MCF 10A (cell line): ENCODE measurements around the gene URM1. TPM values are rescaled to one million over a fixed set of nuclear protein-coding genes. Genes with fewer than 3 reads are reported as not detected.

ENCODE experiments used
- BruUV-seq: library from RNA; stranded (reverse); fragments of 400-500 nt; replicated peaks from 2 replicates; lab custom pipeline; 2021; lab: Mats Ljungman, UMichigan
- CTCF ChIA-PET: fragments of 300-600 bp; sonication (Branson Sonifier 250); formaldehyde crosslinking; extraction: SDS; loops from one replicate; lab custom pipeline; 2021; ENCODE audit warnings: antibody characterized with exemption, inconsistent platforms; lab: Yijun Ruan, JAX
- POLR2A ChIA-PET: fragments of 300-600, 350-650 bp; sonication (Branson Sonifier 250); formaldehyde crosslinking; extraction: SDS; loops from one replicate; lab custom pipeline; 2020; ENCODE audit warnings: antibody characterized with exemption, inconsistent platforms; lab: Yijun Ruan, JAX
- DNase-seq: peaks from one replicate; pipeline ENCODE4 v3.0.0-alpha.2; 2018; ENCODE audit not compliant: unreplicated experiment
- H3K27ac Mint-ChIP-seq: one replicate; pipeline ENCODE4 v1.8.0; 2022; ENCODE audit warnings: mild to moderate bottlenecking, low read depth, mixed read lengths; ENCODE audit not compliant: unreplicated experiment
- H3K27me3 Mint-ChIP-seq: one replicate; pipeline ENCODE4 v1.8.0; 2022; ENCODE audit warnings: mixed read lengths; ENCODE audit not compliant: insufficient read depth, unreplicated experiment
- H3K36me3 Mint-ChIP-seq: one replicate; pipeline ENCODE4 v1.8.0; 2022; ENCODE audit warnings: mild to moderate bottlenecking, moderate library complexity, mixed read lengths; ENCODE audit not compliant: insufficient read depth, unreplicated experiment
- H3K4me1 Mint-ChIP-seq: one replicate; pipeline ENCODE4 v1.8.0; 2022; ENCODE audit warnings: mixed read lengths; ENCODE audit not compliant: insufficient read depth, unreplicated experiment
- H3K4me3 Mint-ChIP-seq: one replicate; pipeline ENCODE4 v1.8.0; 2022; ENCODE audit warnings: mild to moderate bottlenecking, moderate library complexity, mixed read lengths; ENCODE audit not compliant: unreplicated experiment
- H3K9me3 Mint-ChIP-seq: one replicate; pipeline ENCODE4 v1.8.0; 2022; ENCODE audit warnings: mixed read lengths; ENCODE audit not compliant: unreplicated experiment
- CTCF ChIP-seq: fragments of 200-600 bp; IDR thresholded peaks from one replicate; pipeline ENCODE4 v1.8.0; 2022; ENCODE audit warnings: antibody characterized with exemption, mild to moderate bottlenecking; ENCODE audit not compliant: unreplicated experiment
- intact Hi-C: fragments of 100-400 bp; cut with micrococcal nuclease; formaldehyde crosslinking; loops from 2 replicates; pipeline ENCODE4 v1.14.1; 2022
- microRNA-seq: library from miRNA; unstranded; fragments of <30 nt; microRNA quantifications from one replicate; pipeline ENCODE4 v1.2.0, GENCODE V29; 2022
- total RNA-seq: library from RNA; stranded (reverse); gene quantifications from 2 replicates; pipeline ENCODE4 v1.2.3, GENCODE V29; 2022

The URM1 gene
- total RNA-seq, 1 experiment from 2014 or later, result 56.8 TPM

DNA sequence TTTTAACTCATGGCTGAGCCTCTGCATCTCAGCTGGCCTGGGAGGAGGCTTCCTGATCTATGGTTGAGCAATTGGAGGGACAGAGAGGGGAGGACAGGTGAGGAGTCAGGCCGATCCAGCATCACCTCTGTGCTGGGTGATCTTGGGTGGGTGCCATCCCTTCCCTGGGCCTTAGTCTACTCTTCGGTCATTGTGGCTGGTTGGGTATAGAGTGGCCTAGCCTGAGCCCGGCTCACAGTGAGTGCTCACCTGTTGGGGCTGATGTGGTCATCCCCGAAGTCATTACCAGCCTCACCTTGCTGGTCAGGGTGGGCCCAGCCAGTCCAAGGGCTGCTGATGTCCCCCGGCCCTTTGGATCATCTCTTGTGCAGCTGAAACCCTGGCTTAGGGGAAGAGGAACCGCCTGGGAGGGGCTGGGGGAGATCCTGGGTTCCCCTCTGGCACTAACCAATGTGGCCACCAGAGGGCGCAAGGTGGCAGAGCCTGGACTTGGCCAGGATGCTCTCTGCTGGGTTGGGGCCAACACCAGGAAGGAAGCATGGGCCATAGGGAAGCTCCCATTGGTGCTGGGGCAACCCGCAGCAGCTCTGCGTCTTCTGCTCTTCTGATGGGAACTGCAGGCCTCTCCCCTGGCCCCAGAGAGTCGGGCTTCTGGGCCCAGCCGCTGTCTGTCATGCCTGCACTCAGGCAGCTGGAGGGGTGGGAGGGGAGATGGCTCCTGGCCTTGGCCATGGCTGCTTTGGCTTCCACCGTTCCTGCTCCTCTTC lies 67.4 kb downstream of the URM1 start:
- BruUV-seq, result no TSS peak
- ChIA-PET POLR2A (interaction anchor here (0.6 to 1.2 kb wide), 6 partner anchors 17 to 512 kb away, joined by 3 to 7 read pairs (median 4); partner anchors contain the start of genes GLE1 and ODF2), CTCF (interaction anchor here (0.6 to 2.6 kb wide), 30 partner anchors 8 to 425 kb away, joined by 3 to 17 read pairs (median 4); no protein-coding TSS in a partner anchor)
- DNase-seq, result peak; percentile 85
- no peak overlapping the region for H3K4me3 Mint-ChIP-seq
- peak; percentile 90 for TF ChIP-seq CTCF
- no peaks in the 10 kb centered on the region for H3K4me1 Mint-ChIP-seq
- no peaks in the 10 kb centered on the region for H3K36me3 Mint-ChIP-seq
- intact Hi-C loops, result loop anchor here (1.0 kb wide), 1 partner anchor 197 kb away; no protein-coding TSS in a partner anchor
- no peaks in the 10 kb centered on the region for H3K9me3 Mint-ChIP-seq
- H3K27me3 Mint-ChIP-seq, result no peaks in the 10 kb centered on the region
- no peak overlapping the region for H3K27ac Mint-ChIP-seq

DNA sequence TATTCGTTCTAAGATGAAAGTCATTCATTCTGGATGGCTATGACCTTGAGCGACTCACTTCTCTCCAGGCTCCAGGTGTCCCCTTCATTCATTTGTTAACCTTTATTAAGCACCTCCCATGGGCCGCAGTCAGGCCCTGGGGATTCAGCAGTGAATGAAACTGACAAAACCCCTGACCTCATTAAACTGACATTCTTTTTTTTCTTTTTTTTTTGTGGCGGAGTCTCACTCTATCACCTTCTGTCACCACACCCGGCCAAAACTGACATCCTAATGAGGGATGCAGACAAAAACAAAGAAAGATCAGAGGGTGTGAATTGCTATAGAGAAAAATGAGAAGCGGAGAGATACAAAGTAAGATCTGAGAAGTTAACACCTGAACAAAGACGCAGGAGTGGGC lies 68.1 kb downstream of the URM1 start:
- H3K4me1 Mint-ChIP-seq, result no peaks in the 10 kb centered on the region
- POLR2A ChIA-PET, result interaction anchor here (0.6 to 1.2 kb wide), 3 partner anchors 16 to 66 kb away, joined by 3 to 7 read pairs (median 3); partner anchors contain the start of genes GLE1 and ODF2
- no peak for DNase-seq
- no peak for TF ChIP-seq CTCF
- H3K36me3 Mint-ChIP-seq, result no peaks in the 10 kb centered on the region
- no peak overlapping the region for H3K27ac Mint-ChIP-seq
- H3K9me3 Mint-ChIP-seq, result no peaks in the 10 kb centered on the region
- intact Hi-C loops, result no loop called here
- no TSS peak for BruUV-seq
- H3K27me3 Mint-ChIP-seq, result no peaks in the 10 kb centered on the region
- CTCF ChIA-PET, result interaction anchor here (0.5 to 2.6 kb wide), 21 partner anchors 8 to 157 kb away, joined by 3 to 17 read pairs (median 3); no protein-coding TSS in a partner anchor
- H3K4me3 Mint-ChIP-seq, result no peak overlapping the region

Small RNA genes within 50 kb of the gene (microRNA-seq; reads per million reads assigned to microRNA genes)
- gene MIR219B, result not detected

Other genes starting within 250 kb of the URM1 start
- 114 and 130 TPM in 2 replicates for gene PTGES2, start 243.6 kb upstream of the URM1 start, total RNA-seq
- gene LCN2, start 221.9 kb upstream of the URM1 start, total RNA-seq, result 7.7 and 41.6 TPM in 2 replicates
- gene BBLN, start 211.1 kb upstream of the URM1 start, total RNA-seq, result 68.6 and 70.4 TPM in 2 replicates
- gene CIZ1, start 179.8 kb upstream of the URM1 start, total RNA-seq, result 133 and 151 TPM in 2 replicates
- gene DNM1, start 168.0 kb upstream of the URM1 start, total RNA-seq, result 0.98 and 2.0 TPM in 2 replicates
- gene GOLGA2, start 95.4 kb upstream of the URM1 start, total RNA-seq, result 124 and 147 TPM in 2 replicates
- gene SWI5, start 95.1 kb upstream of the URM1 start, total RNA-seq, result 27.7 and 39.0 TPM in 2 replicates
- 36.1 and 37.6 TPM in 2 replicates for gene TRUB2, start 48.9 kb upstream of the URM1 start, total RNA-seq
- gene COQ4, start 48.5 kb upstream of the URM1 start, total RNA-seq, result 57.1 and 58.9 TPM in 2 replicates
- 17.0 and 18.8 TPM in 2 replicates for gene SLC27A4, start 30.8 kb upstream of the URM1 start, total RNA-seq
- gene CERCAM, start 49.5 kb downstream of the URM1 start, total RNA-seq, result 2.3 and 4.1 TPM in 2 replicates
- gene ODF2, start 84.6 kb downstream of the URM1 start, total RNA-seq, result 34.4 and 37.3 TPM in 2 replicates
- gene GLE1, start 133.3 kb downstream of the URM1 start, total RNA-seq, result 34.1 TPM in 2 replicates
- 254 and 280 TPM in 2 replicates for gene SPTAN1, start 181.2 kb downstream of the URM1 start, total RNA-seq